Esophagus squamous epithelium (tissue), 4 donors: ENCODE measurements around the gene PRKCB.

Source experiments
- CTCF ChIP-seq, 6 experiments: fragments of 450-650 bp in 4 of 6; fragments of 200-600 bp in 2 of 6; sonication (generic) in 2 of 6; IDR thresholded peaks; one replicate each; pipeline ENCODE4 v1.5.1; 2016 to 2019; ENCODE audit warnings: antibody characterized with exemption in 6 of 6, mild to moderate bottlenecking in 4 of 6, moderate library complexity in 4 of 6
- POLR2A ChIP-seq, 4 donors: fragments of 450-650 bp; IDR thresholded peaks; one replicate each; pipeline ENCODE4 v1.6.1; 2017; ENCODE audit warnings: antibody characterized with exemption in 4 of 4, mild to moderate bottlenecking in 4 of 4, moderate library complexity in 3 of 4

GRCh38 chr16:23795378-23795777, 40.4 kb upstream of the PRKCB start:
- TF ChIP-seq CTCF (IDR thresholded peaks at IDR 0.05) (no peak), POLR2A (IDR thresholded peaks at IDR 0.05) (no peak)
